Esophagus squamous epithelium (tissue), 4 donors: ENCODE data around the gene DDX11.
"Not testable (repeated sequence)": the region's sequence is repeated elsewhere in the genome, so short reads cannot be mapped to it uniquely, and the experiment has no call there.

ENCODE experiments used
- POLR2A ChIP-seq, 4 donors: fragments of 450-650 bp; IDR thresholded peaks; one replicate each; pipeline ENCODE4 v1.6.1; 2017; ENCODE audit warnings: antibody characterized with exemption in 4 of 4, mild to moderate bottlenecking in 4 of 4, moderate library complexity in 3 of 4
- TF ChIP-seq, protein P1 (sequence below), 6 experiments: fragments of 450-650 bp in 4 of 6; fragments of 200-600 bp in 2 of 6; sonication (generic) in 2 of 6; IDR thresholded peaks; one replicate each; pipeline ENCODE4 v1.5.1; 2016 to 2019; ENCODE audit warnings: antibody characterized with exemption in 6 of 6, mild to moderate bottlenecking in 4 of 6, moderate library complexity in 4 of 6

DNA sequence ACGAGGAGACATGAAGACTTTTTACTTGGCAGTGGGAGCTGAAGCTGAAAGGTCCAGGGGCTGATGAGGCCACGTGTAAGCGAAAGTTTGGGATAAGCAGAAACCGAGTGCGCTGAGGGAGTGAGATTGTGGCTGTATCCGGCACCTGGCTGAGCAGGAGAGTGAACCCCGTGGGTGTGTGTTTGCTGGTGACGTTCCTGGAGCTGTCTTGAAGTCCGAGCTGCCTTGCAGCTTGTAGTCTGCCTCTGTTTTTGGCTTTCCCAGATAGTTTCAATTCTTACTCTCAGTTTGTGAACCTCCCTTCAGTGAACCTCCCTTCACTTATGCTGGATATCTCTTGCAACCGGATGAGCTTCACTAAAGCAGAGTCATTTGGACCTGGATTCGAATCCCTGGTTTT is 2.5 kb downstream of the DDX11 start:
- TF ChIP-seq, protein P1, sequence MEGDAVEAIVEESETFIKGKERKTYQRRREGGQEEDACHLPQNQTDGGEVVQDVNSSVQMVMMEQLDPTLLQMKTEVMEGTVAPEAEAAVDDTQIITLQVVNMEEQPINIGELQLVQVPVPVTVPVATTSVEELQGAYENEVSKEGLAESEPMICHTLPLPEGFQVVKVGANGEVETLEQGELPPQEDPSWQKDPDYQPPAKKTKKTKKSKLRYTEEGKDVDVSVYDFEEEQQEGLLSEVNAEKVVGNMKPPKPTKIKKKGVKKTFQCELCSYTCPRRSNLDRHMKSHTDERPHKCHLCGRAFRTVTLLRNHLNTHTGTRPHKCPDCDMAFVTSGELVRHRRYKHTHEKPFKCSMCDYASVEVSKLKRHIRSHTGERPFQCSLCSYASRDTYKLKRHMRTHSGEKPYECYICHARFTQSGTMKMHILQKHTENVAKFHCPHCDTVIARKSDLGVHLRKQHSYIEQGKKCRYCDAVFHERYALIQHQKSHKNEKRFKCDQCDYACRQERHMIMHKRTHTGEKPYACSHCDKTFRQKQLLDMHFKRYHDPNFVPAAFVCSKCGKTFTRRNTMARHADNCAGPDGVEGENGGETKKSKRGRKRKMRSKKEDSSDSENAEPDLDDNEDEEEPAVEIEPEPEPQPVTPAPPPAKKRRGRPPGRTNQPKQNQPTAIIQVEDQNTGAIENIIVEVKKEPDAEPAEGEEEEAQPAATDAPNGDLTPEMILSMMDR (IDR thresholded peaks at IDR 0.05): not testable (repeated sequence)
- TF ChIP-seq POLR2A (IDR thresholded peaks at IDR 0.05): not testable (repeated sequence)
